ENCODE data around the gene FNDC3B.

DNA sequence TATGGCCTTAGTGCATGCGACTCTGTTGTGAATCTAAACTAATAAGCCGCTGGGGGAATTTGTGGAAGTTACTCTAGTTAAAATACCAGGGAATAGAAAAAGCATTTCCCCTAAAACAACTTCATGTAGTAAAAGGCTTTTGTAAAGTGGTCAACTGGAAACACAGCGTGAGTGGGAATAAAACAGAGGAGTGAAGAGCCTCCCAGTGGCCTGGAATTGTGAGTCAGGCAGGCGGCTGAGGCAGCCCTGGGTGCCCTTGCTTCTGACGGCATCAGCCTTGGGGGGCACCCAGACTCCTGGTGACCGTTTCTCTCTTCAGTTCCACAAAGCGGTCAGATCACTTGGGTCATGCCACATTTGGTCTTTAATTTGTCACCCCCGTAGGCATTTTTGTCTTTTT is 300.5 kb downstream of the FNDC3B start:
- TF ChIP-seq, protein P1, sequence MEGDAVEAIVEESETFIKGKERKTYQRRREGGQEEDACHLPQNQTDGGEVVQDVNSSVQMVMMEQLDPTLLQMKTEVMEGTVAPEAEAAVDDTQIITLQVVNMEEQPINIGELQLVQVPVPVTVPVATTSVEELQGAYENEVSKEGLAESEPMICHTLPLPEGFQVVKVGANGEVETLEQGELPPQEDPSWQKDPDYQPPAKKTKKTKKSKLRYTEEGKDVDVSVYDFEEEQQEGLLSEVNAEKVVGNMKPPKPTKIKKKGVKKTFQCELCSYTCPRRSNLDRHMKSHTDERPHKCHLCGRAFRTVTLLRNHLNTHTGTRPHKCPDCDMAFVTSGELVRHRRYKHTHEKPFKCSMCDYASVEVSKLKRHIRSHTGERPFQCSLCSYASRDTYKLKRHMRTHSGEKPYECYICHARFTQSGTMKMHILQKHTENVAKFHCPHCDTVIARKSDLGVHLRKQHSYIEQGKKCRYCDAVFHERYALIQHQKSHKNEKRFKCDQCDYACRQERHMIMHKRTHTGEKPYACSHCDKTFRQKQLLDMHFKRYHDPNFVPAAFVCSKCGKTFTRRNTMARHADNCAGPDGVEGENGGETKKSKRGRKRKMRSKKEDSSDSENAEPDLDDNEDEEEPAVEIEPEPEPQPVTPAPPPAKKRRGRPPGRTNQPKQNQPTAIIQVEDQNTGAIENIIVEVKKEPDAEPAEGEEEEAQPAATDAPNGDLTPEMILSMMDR (conservative IDR thresholded peaks at IDR 0.05; ENCODE audit: low read length) = no peak
- no peak for TF ChIP-seq EZH2phosphoT487 (IDR thresholded peaks at IDR 0.05; ENCODE audit: borderline replicate concordance)

Data from Loucy (cell line).